ENCODE results near the gene CD4.

The CD4 gene

DNA sequence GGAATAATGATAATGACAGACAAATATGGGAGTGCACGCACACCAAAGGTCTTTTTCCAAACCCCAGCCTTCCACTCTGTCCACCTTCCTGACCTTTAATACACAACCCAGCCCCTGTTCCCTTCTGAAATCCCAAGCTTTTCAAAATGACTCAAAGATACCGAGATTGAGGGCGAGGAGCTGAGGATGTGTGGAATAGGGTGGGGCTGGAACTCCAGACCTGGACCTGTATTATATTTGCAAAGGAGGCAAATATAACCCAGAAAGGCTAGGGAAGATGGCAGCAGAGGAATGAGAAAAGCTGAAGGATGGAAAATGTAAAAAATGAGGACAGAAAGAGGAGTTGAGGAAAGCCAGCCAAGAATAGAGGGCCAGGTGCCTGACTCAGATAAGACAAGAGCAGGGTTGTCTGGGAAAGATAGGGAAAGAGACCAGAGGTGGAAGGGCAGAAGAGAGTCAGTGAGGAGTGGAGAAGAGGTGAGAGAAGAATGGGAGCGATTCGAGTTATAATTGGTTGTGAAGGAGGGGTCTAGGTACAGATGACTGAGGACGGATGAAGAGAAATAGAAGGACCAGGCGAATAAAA lies 24.2 kb upstream of the CD4 start:
- no peak for DNase-seq (ENCODE audit: low read depth in 2 of 2)

DNA sequence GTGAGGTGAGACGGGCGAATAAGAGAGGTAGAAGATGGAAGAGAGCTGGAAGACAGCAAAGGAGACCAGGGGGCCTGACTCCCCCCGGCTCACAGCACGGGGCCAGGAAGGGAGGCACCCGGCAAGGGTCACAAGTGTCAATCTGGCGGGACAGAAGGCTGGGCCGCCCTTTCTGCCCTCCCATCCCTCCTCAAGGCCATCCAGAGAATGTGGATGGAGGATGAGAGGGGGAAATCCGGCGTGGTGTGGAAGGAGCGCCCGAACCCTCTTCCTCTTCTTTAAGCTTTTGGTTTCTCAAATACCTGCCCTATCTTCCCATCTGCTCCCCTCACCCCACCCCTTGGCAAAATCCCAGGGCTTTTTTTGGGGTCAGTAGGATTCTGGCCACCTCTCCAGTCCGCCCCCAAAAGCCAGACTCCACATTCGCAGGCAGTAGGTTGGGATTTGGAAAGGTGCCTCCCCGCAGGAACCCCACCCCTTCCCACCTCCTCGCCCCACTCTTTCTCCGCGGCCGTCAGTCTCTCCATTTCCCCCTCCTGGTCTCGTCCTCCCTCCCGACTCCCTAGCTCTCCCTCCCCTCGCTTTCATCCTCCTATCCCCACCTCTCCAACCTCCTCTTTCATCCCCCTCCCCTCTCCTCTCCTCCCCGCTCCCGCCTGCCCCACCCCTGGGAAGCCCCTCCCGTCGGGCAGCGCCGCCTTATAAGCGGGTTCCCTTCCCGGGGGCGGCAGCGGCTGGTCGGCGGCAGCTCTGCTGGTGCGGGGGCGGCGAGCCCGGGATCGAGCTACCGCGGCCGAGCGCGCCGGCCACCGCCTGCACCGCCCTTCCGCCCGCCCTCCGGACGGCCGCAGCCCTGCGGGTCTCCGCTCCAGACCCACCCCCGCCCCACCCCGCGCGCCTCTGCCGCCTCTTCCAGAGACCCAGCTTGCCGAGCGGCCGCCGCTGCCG lies 23.4 kb upstream of the CD4 start, which contains the start of gene PTMS:
Gene PTMS, plus strand, starts transcription at position 730 of the 948 bp plus-strand sequence. CDS start 343 bp downstream, outside the sequence.
- no peak for DNase-seq (ENCODE audit: low read depth in 2 of 2)

- DNase-seq (ENCODE audit: low read depth in 2 of 2) = no peak
These were observed 22.5 kb upstream of the CD4 start for GRCh38 chr12:6766651-6767349.

- DNase-seq (ENCODE audit: low read depth in 2 of 2) = no peak
These were observed 21.7 kb upstream of the CD4 start for GRCh38 chr12:6767353-6768319.

- DNase-seq (ENCODE audit: low read depth in 2 of 2) = no peak
These were observed 20.9 kb upstream of the CD4 start for GRCh38 chr12:6768437-6768914.

DNA sequence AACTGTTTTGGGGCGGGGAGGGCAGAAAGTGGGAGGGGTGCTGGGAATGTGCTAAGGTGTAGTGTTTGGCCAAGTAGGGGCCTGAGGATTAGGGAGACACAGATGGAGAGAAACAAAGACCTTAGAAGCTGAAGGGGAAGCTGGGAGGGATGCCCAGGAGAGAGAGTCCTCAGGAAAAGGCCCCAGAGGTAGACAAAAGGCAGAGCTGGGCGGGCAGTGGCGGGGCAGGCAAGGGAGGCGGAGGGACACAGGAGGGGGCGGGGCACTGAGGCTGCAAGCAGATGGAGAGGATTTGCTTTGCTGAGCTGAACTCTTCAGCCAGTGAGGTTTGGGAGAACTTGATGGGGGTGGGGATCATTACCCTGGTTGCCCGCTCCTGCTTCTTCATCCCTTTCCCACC lies 20.3 kb upstream of the CD4 start:
- no peak for DNase-seq (ENCODE audit: low read depth in 2 of 2)

- DNase-seq (ENCODE audit: low read depth in 2 of 2) = no peak
These were observed 19.7 kb upstream of the CD4 start for GRCh38 chr12:6769666-6770065.

- DNase-seq (ENCODE audit: low read depth in 2 of 2) = no peak
These were observed 19.2 kb upstream of the CD4 start for GRCh38 chr12:6770094-6770493.

DNA sequence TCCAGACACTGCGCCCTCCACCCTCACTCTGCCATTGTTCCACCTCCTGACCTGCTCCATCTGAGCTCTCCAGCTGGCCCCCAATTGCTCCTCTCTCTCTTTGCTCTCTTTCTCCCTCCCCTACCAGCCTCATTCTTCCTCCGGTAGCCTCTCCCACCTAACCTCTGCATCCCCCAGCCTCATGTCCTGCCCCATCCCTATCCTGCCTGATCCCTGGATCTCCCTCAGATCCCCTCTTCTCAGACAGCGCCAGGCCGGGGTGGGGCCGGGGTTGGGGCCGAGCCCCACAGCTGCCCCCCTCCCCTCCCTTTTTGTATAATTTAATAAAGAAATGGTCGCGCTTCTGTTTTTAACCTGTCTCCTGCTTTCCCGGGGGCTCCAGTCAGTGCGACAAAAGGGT lies 18.7 kb upstream of the CD4 start:
- DNase-seq (ENCODE audit: low read depth in 2 of 2) = no peak

- DNase-seq (ENCODE audit: low read depth in 2 of 2) = no peak
These were observed 18.2 kb upstream of the CD4 start for GRCh38 chr12:6771091-6771495.

GRCh38 chr12:6771509-6772330 lies 17.6 kb upstream of the CD4 start:
- no peak for DNase-seq (ENCODE audit: low read depth in 2 of 2)

- DNase-seq (ENCODE audit: low read depth in 2 of 2) = peak; percentile 48 to 63
These were observed 17.0 kb upstream of the CD4 start, which contains the start of gene LAG3 for GRCh38 chr12:6772331-6772695. LAG3 (plus strand) TSS chr12:6772520; CDS start chr12:6772853, 333 bp downstream.

GRCh38 chr12:6772726-6773589 lies 16.4 kb upstream of the CD4 start:
- no peak for DNase-seq (ENCODE audit: low read depth in 2 of 2)

DNA sequence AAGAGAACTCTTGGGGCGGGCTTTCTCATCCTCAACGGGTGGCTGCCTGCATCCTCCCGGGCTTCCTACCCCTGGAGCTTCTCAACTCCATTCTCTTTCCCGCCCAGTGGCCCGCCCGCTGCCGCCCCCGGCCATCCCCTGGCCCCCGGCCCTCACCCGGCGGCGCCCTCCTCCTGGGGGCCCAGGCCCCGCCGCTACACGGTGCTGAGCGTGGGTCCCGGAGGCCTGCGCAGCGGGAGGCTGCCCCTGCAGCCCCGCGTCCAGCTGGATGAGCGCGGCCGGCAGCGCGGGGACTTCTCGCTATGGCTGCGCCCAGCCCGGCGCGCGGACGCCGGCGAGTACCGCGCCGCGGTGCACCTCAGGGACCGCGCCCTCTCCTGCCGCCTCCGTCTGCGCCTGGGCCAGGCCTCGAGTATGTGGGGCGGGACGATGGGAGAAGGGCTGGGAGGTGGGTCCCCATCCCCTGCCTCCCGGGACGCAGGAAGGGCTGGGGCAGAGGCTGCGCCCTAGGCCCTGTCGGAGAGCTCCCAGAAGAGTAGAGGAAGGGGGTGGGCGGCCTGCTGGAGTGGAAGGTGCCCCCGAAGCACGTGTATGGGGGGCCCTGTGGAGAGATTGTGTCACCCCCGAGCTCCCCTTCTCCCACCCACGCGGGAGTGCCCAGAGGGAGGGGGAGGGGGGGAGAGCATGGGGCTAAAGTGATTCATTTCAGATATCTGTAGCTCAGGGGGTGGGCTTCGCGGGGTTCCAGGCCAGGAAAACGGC lies 15.6 kb upstream of the CD4 start:
- no peak for DNase-seq (ENCODE audit: low read depth in 2 of 2)

- no peak for DNase-seq (ENCODE audit: low read depth in 2 of 2)
These were observed 14.7 kb upstream of the CD4 start for GRCh38 chr12:6774499-6775062.

DNA sequence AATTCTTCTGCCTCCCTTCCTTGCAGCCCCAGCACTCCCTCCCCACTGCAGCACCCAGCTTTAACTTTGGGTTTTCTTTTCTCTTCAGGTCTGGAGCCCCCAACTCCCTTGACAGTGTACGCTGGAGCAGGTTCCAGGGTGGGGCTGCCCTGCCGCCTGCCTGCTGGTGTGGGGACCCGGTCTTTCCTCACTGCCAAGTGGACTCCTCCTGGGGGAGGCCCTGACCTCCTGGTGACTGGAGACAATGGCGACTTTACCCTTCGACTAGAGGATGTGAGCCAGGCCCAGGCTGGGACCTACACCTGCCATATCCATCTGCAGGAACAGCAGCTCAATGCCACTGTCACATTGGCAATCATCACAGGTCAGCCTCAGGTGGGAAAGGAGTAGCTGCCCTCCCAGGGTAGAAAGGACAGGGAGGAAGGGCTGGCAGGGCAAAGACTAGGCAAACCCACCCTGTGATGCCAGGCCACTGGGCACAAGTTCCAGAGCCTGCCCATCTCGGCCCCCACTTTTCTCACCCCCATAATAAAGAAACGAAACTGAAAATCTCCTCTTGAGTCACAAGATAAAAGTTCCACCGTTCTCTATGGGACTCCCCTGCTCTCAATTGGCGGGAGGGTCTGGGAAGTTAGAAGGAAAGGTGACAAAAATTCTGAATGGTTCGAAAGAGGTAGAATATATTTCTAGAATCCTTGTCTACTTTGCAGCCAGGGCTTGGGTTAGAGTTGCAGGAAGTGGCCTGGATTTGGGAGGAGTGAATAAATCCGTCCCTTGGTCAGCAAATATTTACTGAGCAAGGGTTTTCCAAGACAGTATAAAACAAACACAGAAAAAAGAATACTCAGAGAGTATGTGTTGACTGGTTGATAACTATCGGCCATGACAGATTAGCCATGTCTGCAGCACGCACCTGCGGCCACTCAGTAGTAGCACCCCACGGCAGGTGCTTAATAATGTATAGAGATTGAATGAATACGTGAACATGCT lies 13.8 kb upstream of the CD4 start:
- no peak for DNase-seq (ENCODE audit: low read depth in 2 of 2)

GRCh38 chr12:6777386-6777785 lies 11.9 kb upstream of the CD4 start:
- DNase-seq (ENCODE audit: low read depth in 2 of 2) = no peak

Measured in stimulated activated CD4-positive, alpha-beta T cell treated with anti-CD3 and anti-CD28 coated beads, Interleukin-15, amount 100 ng/mL, for 48 hours (primary cell).